H1 (cell line): Measurements from ENCODE around the gene AGPAT4.

Source experiments
- EGR1 ChIP-seq: IDR thresholded peaks from 2 replicates; pipeline ENCODE4 v1.6.1; 2011; ENCODE audit warnings: low read depth, low read length, borderline replicate concordance
- EP300 ChIP-seq, 2 experiments: IDR thresholded peaks; 1 replicate in 1 of 2; 2 replicates in 1 of 2; pipeline ENCODE4 v1.6.1; 2011 to 2012; ENCODE audit warnings: low read depth in 2 of 2, low read length in 2 of 2, mild to moderate bottlenecking in 2 of 2, borderline replicate concordance in 1 of 2, inconsistent platforms in 1 of 2, moderate library complexity in 1 of 2
- GABPA ChIP-seq: IDR thresholded peaks from 2 replicates; pipeline ENCODE4 v1.6.1; 2011; ENCODE audit warnings: mild to moderate bottlenecking, low read length, moderate library complexity, borderline replicate concordance; ENCODE audit not compliant: insufficient read depth
- HDAC6 ChIP-seq: IDR thresholded peaks from one replicate; pipeline ENCODE4 v1.7.1; 2012; ENCODE audit warnings: low read depth, mild to moderate bottlenecking, inconsistent platforms, low read length, moderate library complexity
- PHF8 ChIP-seq: fragments of 200-600 bp; sonication (generic); conservative IDR thresholded peaks from 2 replicates; pipeline ENCODE4 v1.7.1; 2012; ENCODE audit warnings: low read depth, mild to moderate bottlenecking, inconsistent platforms, low read length, moderate library complexity
- POLR2AphosphoS5 ChIP-seq: IDR thresholded peaks from 2 replicates; pipeline ENCODE4 v1.6.1; 2011; ENCODE audit warnings: low read depth, low read length
- YY1 ChIP-seq: IDR thresholded peaks from 2 replicates; pipeline ENCODE4 v1.6.1; 2011; ENCODE audit warnings: low read depth, mild to moderate bottlenecking, low read length
- TF ChIP-seq, protein P1 (sequence below): IDR thresholded peaks from 2 replicates; pipeline ENCODE4 v1.6.1; 2012; ENCODE audit warnings: inconsistent platforms
- TF ChIP-seq, protein P2 (sequence below), 3 experiments: IDR thresholded peaks; 1 replicate in 2 of 3; 2 replicates in 1 of 3; pipeline versions ENCODE4 v1.5.1 to v1.6.1; 2011; ENCODE audit warnings: low read length in 3 of 3, mild to moderate bottlenecking in 3 of 3, inconsistent platforms in 2 of 3, low read depth in 1 of 3, moderate library complexity in 1 of 3; ENCODE audit not compliant: insufficient read depth in 1 of 3; ENCODE audit errors: control extremely low read depth in 1 of 3

DNA sequence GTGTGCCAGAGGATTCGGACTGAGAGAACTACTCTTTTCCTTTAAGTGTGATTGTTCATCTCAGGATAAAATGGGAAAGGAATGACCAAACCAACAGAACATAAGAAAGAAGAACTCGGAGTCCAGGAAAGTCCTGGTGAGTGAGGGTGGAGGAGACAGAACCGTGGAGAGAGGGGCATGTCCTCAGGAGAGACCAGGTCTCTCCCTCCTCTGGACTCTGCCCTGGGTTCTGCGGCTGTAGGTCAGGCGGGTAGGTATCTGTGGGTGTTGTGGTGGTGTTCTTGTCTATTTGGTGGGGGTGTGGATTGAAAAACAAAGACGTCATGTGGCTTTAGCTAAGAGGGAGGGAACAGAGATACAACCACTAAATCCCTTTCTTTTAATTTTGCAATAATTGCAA lies 29.1 kb upstream of the AGPAT4 start:
- no peak for TF ChIP-seq HDAC6
- TF ChIP-seq YY1, result no peak
- TF ChIP-seq POLR2AphosphoS5, result no peak
- TF ChIP-seq PHF8, result no peak
- TF ChIP-seq, protein P1, sequence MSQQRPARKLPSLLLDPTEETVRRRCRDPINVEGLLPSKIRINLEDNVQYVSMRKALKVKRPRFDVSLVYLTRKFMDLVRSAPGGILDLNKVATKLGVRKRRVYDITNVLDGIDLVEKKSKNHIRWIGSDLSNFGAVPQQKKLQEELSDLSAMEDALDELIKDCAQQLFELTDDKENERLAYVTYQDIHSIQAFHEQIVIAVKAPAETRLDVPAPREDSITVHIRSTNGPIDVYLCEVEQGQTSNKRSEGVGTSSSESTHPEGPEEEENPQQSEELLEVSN, result no peak
- no peak for TF ChIP-seq EGR1
- TF ChIP-seq, protein P2, sequence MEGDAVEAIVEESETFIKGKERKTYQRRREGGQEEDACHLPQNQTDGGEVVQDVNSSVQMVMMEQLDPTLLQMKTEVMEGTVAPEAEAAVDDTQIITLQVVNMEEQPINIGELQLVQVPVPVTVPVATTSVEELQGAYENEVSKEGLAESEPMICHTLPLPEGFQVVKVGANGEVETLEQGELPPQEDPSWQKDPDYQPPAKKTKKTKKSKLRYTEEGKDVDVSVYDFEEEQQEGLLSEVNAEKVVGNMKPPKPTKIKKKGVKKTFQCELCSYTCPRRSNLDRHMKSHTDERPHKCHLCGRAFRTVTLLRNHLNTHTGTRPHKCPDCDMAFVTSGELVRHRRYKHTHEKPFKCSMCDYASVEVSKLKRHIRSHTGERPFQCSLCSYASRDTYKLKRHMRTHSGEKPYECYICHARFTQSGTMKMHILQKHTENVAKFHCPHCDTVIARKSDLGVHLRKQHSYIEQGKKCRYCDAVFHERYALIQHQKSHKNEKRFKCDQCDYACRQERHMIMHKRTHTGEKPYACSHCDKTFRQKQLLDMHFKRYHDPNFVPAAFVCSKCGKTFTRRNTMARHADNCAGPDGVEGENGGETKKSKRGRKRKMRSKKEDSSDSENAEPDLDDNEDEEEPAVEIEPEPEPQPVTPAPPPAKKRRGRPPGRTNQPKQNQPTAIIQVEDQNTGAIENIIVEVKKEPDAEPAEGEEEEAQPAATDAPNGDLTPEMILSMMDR (IDR thresholded peaks at IDR 0.05; ENCODE audit: control extremely low read depth in 1 of 3, insufficient read depth in 1 of 3, low read depth in 1 of 3, low read length in 3 of 3), result no peak
- no peak for TF ChIP-seq GABPA
- no peak for TF ChIP-seq EP300 (IDR thresholded peaks at IDR 0.05; ENCODE audit: borderline replicate concordance in 1 of 2, low read depth in 2 of 2, low read length in 2 of 2)
